Ovary (tissue), 3 donors: ENCODE data around the gene UBQLN1.

Source experiments
- CTCF ChIP-seq, 3 donors: fragments of 450-650 bp in 2 of 3; fragments of 200-600 bp in 1 of 3; IDR thresholded peaks; one replicate each; pipeline versions ENCODE4 v1.5.1 to v1.8.0; 2016 to 2022; ENCODE audit warnings: antibody characterized with exemption in 3 of 3, mild to moderate bottlenecking in 1 of 3
- EP300 ChIP-seq: sonication (generic); formaldehyde crosslinking; IDR thresholded peaks from one replicate; pipeline ENCODE4 v1.6.1; 2017; ENCODE audit warnings: antibody characterized with exemption
- POLR2A ChIP-seq: fragments of 450-650 bp; IDR thresholded peaks from one replicate; pipeline ENCODE4 v1.6.1; 2017; ENCODE audit warnings: antibody characterized with exemption, mild to moderate bottlenecking, moderate library complexity
- donor health status: DM: no; HTN: no; CAD: no.

DNA sequence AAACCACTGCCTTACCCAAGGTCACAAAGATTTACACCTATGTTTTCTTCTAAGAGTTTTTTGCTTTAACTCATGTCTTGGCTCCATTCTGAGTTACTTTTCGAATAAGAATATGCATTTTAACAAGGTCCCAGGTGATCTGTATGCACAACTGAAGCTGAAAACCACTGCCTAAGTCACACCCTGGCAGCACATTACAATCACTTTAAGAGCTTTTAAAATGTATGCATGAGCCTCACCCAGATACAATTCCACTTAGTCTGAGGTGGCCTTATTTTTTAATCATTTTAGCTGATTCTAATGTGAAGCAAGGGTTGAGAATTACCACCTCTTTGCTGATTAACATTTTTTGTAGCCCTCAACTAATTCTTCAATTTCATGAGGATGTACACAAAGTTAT lies 55.3 kb downstream of the UBQLN1 start:
- no peak for TF ChIP-seq CTCF (IDR thresholded peaks at IDR 0.05)
- TF ChIP-seq POLR2A = no peak
- TF ChIP-seq EP300 = no peak
